ENCODE data around the gene C5AR1.

Gene C5AR1

DNA sequence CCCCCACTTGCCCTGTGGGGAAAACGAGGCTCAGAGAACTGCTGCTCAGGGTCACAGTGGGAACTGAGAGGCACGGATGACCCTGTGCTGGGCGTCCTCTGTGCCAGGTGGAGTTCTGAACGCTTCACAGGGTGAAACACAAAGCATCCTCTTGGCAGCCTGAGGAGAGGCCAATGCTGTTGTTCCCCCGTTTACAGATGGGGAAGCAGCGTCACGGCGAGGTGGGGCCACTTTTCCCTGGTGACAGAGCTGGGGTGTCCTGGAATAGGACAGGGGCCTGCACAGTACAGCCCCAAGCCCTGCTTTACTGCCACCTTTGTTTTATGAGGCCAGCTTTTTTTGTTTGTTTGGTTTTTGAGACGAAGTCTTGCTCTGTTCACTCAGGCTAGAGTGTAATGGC is 61.6 kb downstream of the C5AR1 start:
- no peak for DNase-seq

Measured in activated gamma-delta T cell treated with Interleukin-2 at 50 U/mL for 16 hours (primary cell).